NCI-H1105 (cell line): Measurements from ENCODE around the gene PPFIA2.
"Not testable (repeated sequence)": the region's sequence is repeated elsewhere in the genome, so short reads cannot be mapped to it uniquely, and the experiment has no call there.

ENCODE experiments used
- DNase-seq: peaks from one replicate; lab custom pipeline; 2025; lab: John Stamatoyannopoulos, UW

Gene PPFIA2

DNA sequence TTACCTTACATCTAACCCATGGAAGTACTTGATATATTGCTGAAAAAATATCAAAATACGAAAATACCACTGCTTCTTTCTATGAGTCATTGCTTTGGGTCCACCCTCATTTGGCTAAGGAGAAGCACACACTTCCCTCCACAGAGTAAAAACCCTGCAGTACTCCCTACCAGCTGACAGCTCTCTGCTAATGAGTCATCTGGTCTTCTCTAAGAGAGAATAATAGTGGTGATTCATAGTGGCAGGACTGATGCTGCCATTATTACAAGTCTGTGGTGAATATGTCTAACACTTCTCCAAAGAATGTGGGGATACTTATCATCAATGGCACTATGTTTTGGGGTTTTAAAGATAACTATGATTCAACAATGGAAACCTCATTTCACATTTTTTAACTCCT lies 90.7 kb downstream of the PPFIA2 start:
- DNase-seq = no peak

- not testable (repeated sequence) for DNase-seq
These were observed 99.8 kb downstream of the PPFIA2 start for GRCh38 chr12:81659310-81659709.

DNA sequence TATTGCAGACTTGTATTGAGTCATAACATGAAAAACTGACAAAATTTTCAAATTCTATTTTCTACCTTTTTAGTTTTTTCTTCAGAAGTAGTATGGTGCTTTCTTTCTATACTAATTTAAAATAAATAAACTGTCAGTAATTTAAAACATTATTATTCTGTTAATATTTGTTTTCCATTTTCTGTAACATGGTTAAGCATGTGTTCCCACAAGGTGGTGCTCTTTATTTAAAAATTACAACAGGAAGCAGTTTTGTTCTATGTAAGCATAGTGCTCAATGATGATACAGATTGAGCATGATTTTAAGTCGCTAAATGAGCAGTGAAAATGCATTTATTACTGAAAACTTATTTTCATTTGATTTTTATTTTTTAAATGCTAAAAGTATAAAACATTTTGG lies 114.6 kb downstream of the PPFIA2 start:
- peak; percentile 5 for DNase-seq

- no peak for DNase-seq
These were observed 120.0 kb downstream of the PPFIA2 start for GRCh38 chr12:81639196-81639595.

DNA sequence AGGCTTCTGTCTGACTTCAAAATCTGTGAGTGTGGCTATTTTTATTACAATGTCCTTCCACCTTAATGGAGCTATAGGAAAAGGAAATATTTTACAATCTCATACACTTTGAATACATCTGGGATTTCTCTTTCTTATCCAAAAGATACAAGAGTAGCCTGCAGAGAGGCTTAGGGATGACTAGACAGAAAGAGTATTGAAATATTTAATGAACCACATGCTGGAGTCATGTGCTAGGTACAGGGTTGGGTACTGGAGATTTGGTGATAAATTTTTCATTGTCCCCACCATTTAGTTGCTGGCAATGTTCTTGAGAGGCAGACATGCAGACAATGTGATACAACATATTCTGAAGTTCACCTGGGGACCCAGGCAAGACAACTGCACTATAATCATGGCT lies 126.0 kb downstream of the PPFIA2 start:
- DNase-seq = no peak

DNA sequence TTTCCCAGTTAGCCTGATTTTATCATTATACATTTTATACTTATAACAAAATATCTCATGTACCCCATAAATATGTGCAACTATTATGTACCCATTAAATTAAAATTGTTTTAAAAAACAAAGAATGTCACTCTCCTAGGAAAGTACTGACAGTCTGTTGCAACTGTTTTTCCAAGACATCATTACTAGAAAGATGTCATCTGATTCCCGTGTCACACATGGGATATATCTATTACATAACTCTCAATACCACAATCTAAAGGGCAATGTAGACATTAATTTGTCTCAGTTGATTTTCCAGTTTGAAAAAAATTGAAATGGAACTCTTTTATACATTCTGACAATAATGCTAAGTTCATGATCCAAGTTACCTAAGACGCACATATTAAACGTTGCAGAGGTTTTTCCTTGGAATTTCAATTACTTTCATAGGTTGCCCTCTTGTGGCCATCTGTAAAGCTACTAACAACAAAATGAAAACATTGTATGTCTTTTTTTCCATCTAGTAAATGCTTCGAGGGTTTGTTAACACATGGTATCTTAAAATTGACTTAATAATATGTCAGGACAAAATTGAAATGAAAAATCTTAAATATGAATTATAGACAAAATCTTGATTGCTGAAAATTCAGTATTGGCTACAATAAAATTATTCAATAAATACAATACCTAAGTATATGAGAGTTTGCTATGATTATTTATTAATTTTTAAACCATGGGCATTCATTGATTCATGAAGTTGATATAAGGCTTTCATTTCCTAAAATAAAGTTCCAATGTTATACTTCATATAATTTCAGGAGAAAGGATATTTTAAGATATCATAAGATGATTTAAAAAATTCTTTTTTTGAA lies 131.6 kb downstream of the PPFIA2 start:
- DNase-seq = peak; percentile 55

GRCh38 chr12:81626406-81626805 lies 132.7 kb downstream of the PPFIA2 start:
- peak; percentile 28 for DNase-seq

GRCh38 chr12:81617915-81618314 lies 141.2 kb downstream of the PPFIA2 start:
- DNase-seq = no peak

GRCh38 chr12:81615026-81615588 lies 144.0 kb downstream of the PPFIA2 start:
- DNase-seq = no peak

DNA sequence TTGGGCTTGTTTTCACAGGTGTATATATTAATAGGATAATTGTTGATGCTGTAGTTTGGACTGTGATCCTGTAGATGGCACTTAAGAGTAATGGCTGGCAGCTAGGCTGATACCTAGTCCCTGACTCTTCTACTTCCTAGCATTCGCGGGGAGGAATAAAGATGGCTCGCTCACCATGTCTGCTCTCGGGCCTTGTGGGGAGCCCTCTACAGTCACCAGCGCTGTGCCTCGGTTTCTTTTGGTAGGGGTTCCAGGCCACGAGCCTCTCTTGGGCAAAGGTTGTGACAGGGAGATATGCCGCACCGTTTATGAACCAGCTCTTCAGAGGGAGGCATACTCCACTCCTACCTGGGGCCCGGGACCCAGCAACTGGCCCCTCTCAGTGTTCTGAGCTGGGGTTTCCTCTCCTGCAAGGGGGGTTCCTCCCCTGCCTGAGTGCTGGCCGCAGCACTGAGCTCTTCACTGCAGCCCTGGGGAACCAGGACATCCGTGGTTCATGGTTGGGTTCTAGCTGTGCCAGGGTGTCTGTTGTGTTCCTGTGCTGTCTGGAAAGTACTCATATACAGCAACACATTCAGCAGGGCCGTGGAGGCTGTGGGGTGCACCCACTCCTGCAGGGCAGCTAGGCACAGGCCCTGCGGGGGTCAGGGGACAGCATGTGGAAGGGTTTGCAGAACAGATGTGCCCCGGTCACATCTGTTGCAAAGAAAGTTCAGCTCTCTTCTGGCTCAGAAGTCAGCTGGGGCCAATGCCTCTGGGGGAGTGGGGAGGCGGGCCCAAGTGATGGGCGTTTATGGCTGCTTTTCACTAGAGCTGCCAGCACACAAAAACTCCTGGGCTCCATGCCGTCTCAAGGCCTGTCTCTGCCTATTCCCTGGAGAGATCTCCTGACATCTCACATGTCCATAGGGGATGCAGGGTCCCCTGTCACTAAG lies 147.9 kb downstream of the PPFIA2 start:
- DNase-seq = no peak

GRCh38 chr12:81597928-81598604 lies 161.1 kb downstream of the PPFIA2 start:
- DNase-seq = no peak

DNA sequence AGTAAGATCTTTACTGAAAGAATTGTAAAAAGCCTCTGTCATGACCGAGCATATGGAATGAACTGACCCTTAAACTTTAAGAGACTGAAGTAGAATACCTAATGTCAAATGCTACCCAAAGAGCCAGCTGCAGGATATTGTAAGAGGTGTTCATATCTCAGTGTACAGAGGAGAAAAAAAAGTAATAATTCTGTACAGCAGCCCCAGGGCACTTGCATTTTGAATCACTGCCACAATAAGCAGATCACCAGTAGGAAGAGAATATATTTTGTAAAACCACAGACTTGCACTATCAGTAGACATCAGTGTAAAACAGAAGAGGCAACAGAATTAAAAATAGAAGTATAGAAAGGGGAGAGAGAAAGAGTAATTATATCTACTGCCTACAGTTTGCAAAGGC lies 162.6 kb downstream of the PPFIA2 start:
- no peak for DNase-seq

DNA sequence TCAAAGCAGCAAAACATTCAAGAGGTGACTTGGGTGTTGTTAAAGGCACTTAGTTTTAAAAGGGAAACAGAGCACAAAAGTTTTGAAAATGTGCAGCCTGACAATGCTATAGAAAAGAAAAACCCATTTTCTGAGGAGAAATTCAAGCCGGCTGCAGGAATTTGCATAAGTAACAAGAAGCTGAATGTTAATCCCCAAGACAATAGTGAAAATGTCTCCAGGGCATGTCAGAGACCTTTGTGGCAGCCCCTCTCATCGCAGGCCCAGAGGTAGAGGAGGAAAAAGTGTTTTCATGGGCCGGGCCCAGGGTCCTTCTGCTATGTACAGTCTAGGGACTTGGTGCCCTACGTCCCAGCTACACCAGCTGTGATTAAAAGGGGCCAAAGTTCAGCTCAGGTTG lies 167.9 kb downstream of the PPFIA2 start:
- DNase-seq = no peak

DNA sequence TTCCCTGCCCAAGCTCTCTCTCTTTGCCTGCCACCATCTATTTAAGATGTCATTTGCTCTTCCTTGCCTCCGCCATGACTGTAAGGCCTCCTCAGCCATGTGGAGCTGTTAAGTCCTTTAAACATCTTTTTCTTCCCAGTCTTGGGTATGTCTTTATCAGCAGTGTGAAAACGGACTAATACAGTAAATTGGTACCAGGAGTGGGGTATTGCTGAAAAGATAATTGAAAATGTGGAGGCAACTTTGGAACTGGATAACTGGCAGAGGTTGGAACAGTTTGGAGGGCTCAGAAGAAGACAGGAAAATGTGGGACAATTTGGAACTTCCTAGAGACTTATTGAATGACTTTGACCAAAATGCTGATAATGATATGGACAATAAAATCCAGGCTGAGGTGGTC lies 168.4 kb downstream of the PPFIA2 start:
- DNase-seq = not testable (repeated sequence)

DNA sequence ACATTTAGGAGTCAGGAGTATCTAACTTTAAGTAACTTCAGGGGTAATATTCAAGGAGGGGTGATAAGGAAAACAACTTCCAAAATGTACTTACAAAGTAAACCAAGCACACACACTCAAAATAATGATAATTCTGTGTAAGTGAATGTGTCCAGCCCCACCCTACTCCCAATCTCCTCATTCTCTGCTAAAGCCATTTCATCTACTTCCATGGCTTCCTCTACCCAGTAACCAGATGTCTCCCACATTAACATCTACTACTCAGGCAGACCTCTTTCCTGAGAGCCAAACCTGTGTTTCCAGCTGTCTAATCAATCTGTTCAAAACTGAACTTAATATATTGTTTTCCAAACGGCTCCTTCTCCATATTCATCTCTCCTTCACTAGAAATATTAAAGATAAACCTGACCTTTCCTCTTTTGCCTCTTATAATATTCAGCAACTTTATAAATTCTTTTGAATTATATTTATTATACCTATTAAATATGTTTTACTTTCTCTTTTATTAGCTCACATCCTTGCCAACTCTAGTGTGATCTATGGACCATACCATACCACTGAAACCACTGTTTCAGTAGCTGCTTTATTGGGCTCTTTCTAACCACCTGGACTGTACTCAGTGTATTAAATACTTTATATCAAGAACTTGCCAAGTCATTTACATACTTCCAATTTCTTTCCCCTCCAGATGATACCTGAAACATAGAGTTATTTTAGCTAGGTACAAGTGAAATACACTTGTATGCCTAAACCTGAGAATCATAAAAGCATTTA lies 170.7 kb downstream of the PPFIA2 start:
- no peak for DNase-seq

- DNase-seq = no peak
These were observed 173.4 kb downstream of the PPFIA2 start for GRCh38 chr12:81585787-81586186.

- no peak for DNase-seq
These were observed 185.9 kb downstream of the PPFIA2 start for GRCh38 chr12:81573228-81573627.

- no peak for DNase-seq
These were observed 186.7 kb downstream of the PPFIA2 start for GRCh38 chr12:81572411-81572810.

GRCh38 chr12:81570234-81570633 lies 188.9 kb downstream of the PPFIA2 start:
- DNase-seq = no peak

GRCh38 chr12:81564237-81564636 lies 194.9 kb downstream of the PPFIA2 start:
- DNase-seq = no peak

DNA sequence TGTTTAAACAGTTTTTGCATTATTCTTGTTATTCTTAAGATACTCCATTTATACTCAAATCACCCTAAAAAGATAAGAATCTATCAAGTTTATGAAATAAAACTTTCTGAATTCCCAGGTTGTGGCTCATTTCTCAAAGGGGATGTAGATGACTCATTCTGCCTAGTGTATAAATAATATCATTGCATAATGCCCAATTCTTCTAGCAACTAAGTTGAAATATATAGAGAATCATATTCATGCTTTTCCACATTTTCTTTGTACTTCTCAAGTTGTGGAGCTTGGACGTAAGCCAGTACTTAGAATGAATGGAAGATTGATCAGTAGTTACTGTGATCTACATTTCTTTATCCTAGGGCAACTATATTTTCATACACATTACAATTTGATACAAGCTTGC lies 201.1 kb downstream of the PPFIA2 start:
- DNase-seq = no peak
